DMS153 treated with DMSO at 0.1 percent for 48 hours (cell line): ENCODE results near the gene BROX.
"Not testable (repeated sequence)": the region's sequence is repeated elsewhere in the genome, so short reads cannot be mapped to it uniquely, and the experiment has no call there.

Experiments
- DNase-seq: peaks from one replicate; lab custom pipeline; 2025; ENCODE audit not compliant: unreplicated experiment; lab: John Stamatoyannopoulos, UW

BROX gene

GRCh38 chr1:222712253-222713090, at the start of gene BROX, which contains the start of gene AIDA:
BROX (plus strand) TSS chr1:222712564; CDS start chr1:222715700, 3,136 bp downstream.
AIDA (minus strand) TSS chr1:222712491; CDS start chr1:222712317, 174 bp downstream.
- peak; percentile 97 for DNase-seq

GRCh38 chr1:222663431-222663934, 48.9 kb upstream of the BROX start:
- no peak for DNase-seq

GRCh38 chr1:222665964-222666363, 46.4 kb upstream of the BROX start:
- DNase-seq = no peak

GRCh38 chr1:222668184-222668583, 44.2 kb upstream of the BROX start:
- not testable (repeated sequence) for DNase-seq

- not testable (repeated sequence) for DNase-seq
These were observed 43.3 kb upstream of the BROX start for GRCh38 chr1:222669107-222669506.

- DNase-seq = no peak
These were observed 42.3 kb upstream of the BROX start for GRCh38 chr1:222670110-222670509.

- DNase-seq = no peak
These were observed 32.3 kb upstream of the BROX start for GRCh38 chr1:222680080-222680479.

- no peak for DNase-seq
These were observed 21.3 kb upstream of the BROX start for GRCh38 chr1:222691016-222691415.

- DNase-seq = no peak
These were observed 17.4 kb upstream of the BROX start for GRCh38 chr1:222694927-222695326.

GRCh38 chr1:222696741-222697140, 15.6 kb upstream of the BROX start:
- DNase-seq = no peak

GRCh38 chr1:222697203-222697602, 15.2 kb upstream of the BROX start:
- no peak for DNase-seq

- no peak for DNase-seq
These were observed 14.5 kb upstream of the BROX start for GRCh38 chr1:222697826-222698225.

- DNase-seq = no peak
These were observed 10.2 kb upstream of the BROX start for GRCh38 chr1:222702210-222702609.

- DNase-seq = no peak
These were observed 8.1 kb upstream of the BROX start for GRCh38 chr1:222704260-222704659.

- no peak for DNase-seq
These were observed 5.5 kb upstream of the BROX start for GRCh38 chr1:222706815-222707214.

- DNase-seq = no peak
These were observed 2.6 kb upstream of the BROX start for GRCh38 chr1:222709700-222710153.

GRCh38 chr1:222711319-222712252, 778 bp upstream of the BROX start:
- DNase-seq = peak; percentile 36

GRCh38 chr1:222713091-222713961, 962 bp downstream of the BROX start:
- peak; percentile 97 for DNase-seq

GRCh38 chr1:222716393-222716792, 4.0 kb downstream of the BROX start:
- no peak for DNase-seq

- DNase-seq = no peak
These were observed 16.4 kb downstream of the BROX start for GRCh38 chr1:222728746-222729145.
